Esophagus squamous epithelium (tissue), 5 donors: Measurements from ENCODE around the gene MAGEA8. TPM values are rescaled to one million over a fixed set of nuclear protein-coding genes. Genes with fewer than 3 reads are reported as not detected.

Experiments
- DNase-seq: peaks from one replicate; lab custom pipeline; 2025; lab: John Stamatoyannopoulos, UW
- H3K27ac ChIP-seq, 4 donors: fragments of 200-600 bp; sonication (generic); one replicate each; pipeline ENCODE4 v1.5.1; 2016 to 2019; ENCODE audit warnings: mild to moderate bottlenecking in 1 of 4
- H3K27me3 ChIP-seq, 4 donors: fragments of 200-600 bp; sonication (generic); 1 replicate in 3 of 4; 2 replicates in 1 of 4; pipeline versions ENCODE4 v1.5.1 to v1.6.0; 2017 to 2021; ENCODE audit warnings: antibody characterized with exemption in 1 of 4
- H3K36me3 ChIP-seq, 3 donors: fragments of 200-600 bp; sonication (generic); one replicate each; pipeline ENCODE4 v1.5.1; 2016 to 2019
- H3K4me1 ChIP-seq, 3 donors: fragments of 200-600 bp; sonication (generic); one replicate each; pipeline ENCODE4 v1.5.1; 2017 to 2019
- H3K4me3 ChIP-seq, 4 donors: fragments of 200-600 bp; sonication (generic); 1 replicate in 3 of 4; 2 replicates in 1 of 4; pipeline ENCODE4 v1.5.1; 2016 to 2019; ENCODE audit warnings: mild to moderate bottlenecking in 2 of 4, moderate library complexity in 1 of 4
- H3K9me3 ChIP-seq, 3 donors: fragments of 200-600 bp; sonication (generic); one replicate each; pipeline ENCODE4 v1.5.1; 2016 to 2019
- CTCF ChIP-seq, 6 experiments: fragments of 450-650 bp in 4 of 6; fragments of 200-600 bp in 2 of 6; sonication (generic) in 2 of 6; IDR thresholded peaks; one replicate each; pipeline ENCODE4 v1.5.1; 2016 to 2019; ENCODE audit warnings: antibody characterized with exemption in 6 of 6, mild to moderate bottlenecking in 4 of 6, moderate library complexity in 4 of 6
- POLR2A ChIP-seq, 4 donors: fragments of 450-650 bp; IDR thresholded peaks; one replicate each; pipeline ENCODE4 v1.6.1; 2017; ENCODE audit warnings: antibody characterized with exemption in 4 of 4, mild to moderate bottlenecking in 4 of 4, moderate library complexity in 3 of 4
- WGBS, 2 donors: methylation state at CpG; one replicate each; pipeline ENCODE4 v1.1.5; 2018; 5-methylcytosine and 5-hydroxymethylcytosine counted together
- intact Hi-C: fragments of 100-400 bp; cut with DNase I; formaldehyde crosslinking; loops from one replicate; pipeline ENCODE4 v1.15.0; 2022
- total RNA-seq, 4 donors: library from RNA; depleted of rRNA; stranded (reverse); fragments of >200 nt; gene quantifications; one replicate each; pipeline ENCODE4 v1.1.0, GENCODE V29; 2016
- donor health status: DM: yes; HTN: yes; CAD: no.

Gene MAGEA8
- total RNA-seq, 4 donors from 2014 or later = not detected

- H3K9me3 ChIP-seq = no peaks in the 10 kb centered on the region
- WGBS, 2 donors = 92 to 97% methylated on average over 2 of the region's 2 CpGs
- DNase-seq = no peak
- no peak for TF ChIP-seq POLR2A (IDR thresholded peaks at IDR 0.05)
- no peak for TF ChIP-seq CTCF (IDR thresholded peaks at IDR 0.05)
- H3K27ac ChIP-seq = no peak overlapping the region
- H3K27me3 ChIP-seq = no peaks in the 10 kb centered on the region
- intact Hi-C loops = no loop called here
- no peaks in the 10 kb centered on the region for H3K36me3 ChIP-seq
- no peaks in the 10 kb centered on the region for H3K4me1 ChIP-seq
- no peak overlapping the region for H3K4me3 ChIP-seq
Observed at GRCh38 chrX:149841929-149842328, 39.1 kb upstream of the MAGEA8 start.

GRCh38 chrX:149845385-149845784 lies 35.6 kb upstream of the MAGEA8 start:
- H3K9me3 ChIP-seq = no peaks in the 10 kb centered on the region
- H3K36me3 ChIP-seq = no peaks in the 10 kb centered on the region
- H3K27me3 ChIP-seq = no peaks in the 10 kb centered on the region
- intact Hi-C loops = no loop called here
- H3K4me3 ChIP-seq = no peak overlapping the region
- TF ChIP-seq POLR2A (IDR thresholded peaks at IDR 0.05) = no peak
- TF ChIP-seq CTCF (IDR thresholded peaks at IDR 0.05) = no peak
- no peak overlapping the region for H3K27ac ChIP-seq
- 68 to 90% methylated on average over 1 of the region's 1 CpG for WGBS, 2 donors
- no peaks in the 10 kb centered on the region for H3K4me1 ChIP-seq
- no peak for DNase-seq

GRCh38 chrX:149846789-149847188 lies 34.2 kb upstream of the MAGEA8 start:
- no peak overlapping the region for H3K4me3 ChIP-seq
- TF ChIP-seq CTCF (IDR thresholded peaks at IDR 0.05) (no peak), POLR2A (IDR thresholded peaks at IDR 0.05) (no peak)
- no peaks in the 10 kb centered on the region for H3K27me3 ChIP-seq
- H3K27ac ChIP-seq = no peak overlapping the region
- WGBS, 2 donors = 69 to 100% methylated on average over 2 to 3 of the region's 3 CpGs
- DNase-seq = no peak
- H3K9me3 ChIP-seq = peaks cover 0 to under 1% (median 0%) of the 10 kb centered on the region in 3 donors
- intact Hi-C loops = no loop called here
- H3K4me1 ChIP-seq = no peaks in the 10 kb centered on the region
- H3K36me3 ChIP-seq = no peaks in the 10 kb centered on the region

- DNase-seq = no peak
- H3K4me1 ChIP-seq = no peaks in the 10 kb centered on the region
- H3K27ac ChIP-seq = no peak overlapping the region
- no peak for TF ChIP-seq POLR2A (IDR thresholded peaks at IDR 0.05)
- H3K9me3 ChIP-seq = peaks cover 0 to 3% (median 0%) of the 10 kb centered on the region in 3 donors
- H3K27me3 ChIP-seq = no peaks in the 10 kb centered on the region
- WGBS, 2 donors = 81% methylated on average over 3 of the region's 3 CpGs; no CpG with 5 or more reads in 1 of the 2 donors
- H3K4me3 ChIP-seq = no peak overlapping the region
- no peaks in the 10 kb centered on the region for H3K36me3 ChIP-seq
- intact Hi-C loops = no loop called here
Observed at GRCh38 chrX:149848855-149849254, 32.1 kb upstream of the MAGEA8 start.

GRCh38 chrX:149849787-149850186 lies 31.2 kb upstream of the MAGEA8 start:
- Histone ChIP-seq H3K27ac (no peak overlapping the region), H3K27me3 (no peaks in the 10 kb centered on the region), H3K4me1 (no peaks in the 10 kb centered on the region), H3K9me3 (peaks cover 0 to 3% (median 0%) of the 10 kb centered on the region in 3 donors), H3K4me3 (no peak overlapping the region), H3K36me3 (no peaks in the 10 kb centered on the region)
- TF ChIP-seq CTCF (IDR thresholded peaks at IDR 0.05) (no peak), POLR2A (IDR thresholded peaks at IDR 0.05) (no peak)
- intact Hi-C loops = no loop called here
- no peak for DNase-seq
- 57 to 73% methylated on average over 2 of the region's 2 CpGs for WGBS, 2 donors

GRCh38 chrX:149851864-149852263 lies 29.1 kb upstream of the MAGEA8 start:
- no peak for DNase-seq
- intact Hi-C loops = no loop called here
- Histone ChIP-seq H3K4me1 (no peaks in the 10 kb centered on the region), H3K27ac (no peak overlapping the region), H3K9me3 (peaks cover 0 to 3% (median 0%) of the 10 kb centered on the region in 3 donors), H3K27me3 (no peaks in the 10 kb centered on the region), H3K36me3 (no peaks in the 10 kb centered on the region), H3K4me3 (no peak overlapping the region)
- TF ChIP-seq CTCF (IDR thresholded peaks at IDR 0.05) (no peak), POLR2A (IDR thresholded peaks at IDR 0.05) (no peak)
